Kidney (tissue), 14 donors: ENCODE results near the gene HCN2. TPM values are rescaled to one million over a fixed set of nuclear protein-coding genes. Genes with fewer than 3 reads are reported as not detected.

Experiments
- DNase-seq, 5 donors: peaks; one replicate each; pipeline ENCODE4 v3.0.0-alpha.2; 2013 to 2020
- FAIRE-seq: peaks from 2 replicates; lab custom pipeline; 2012; peaks lifted over from hg19 to GRCh38; lab: Jason Lieb, UNC
- H3K27ac ChIP-seq, 2 donors: one replicate each; pipeline ENCODE4 v1.7.0; 2013; ENCODE audit warnings: low read depth in 2 of 2, low read length in 2 of 2, inconsistent platforms in 1 of 2
- H3K27me3 ChIP-seq: one replicate; pipeline ENCODE4 v1.7.1; 2013; ENCODE audit warnings: low read length, inconsistent platforms; ENCODE audit not compliant: control insufficient read depth, insufficient read depth
- H3K36me3 ChIP-seq, 3 donors: one replicate each; pipeline versions ENCODE4 v1.7.0 to v1.7.1; 2013; ENCODE audit warnings: low read length in 3 of 3, control low read depth in 1 of 3, inconsistent platforms in 1 of 3; ENCODE audit not compliant: insufficient read depth in 3 of 3, control insufficient read depth in 2 of 3
- H3K4me1 ChIP-seq, 3 donors: one replicate each; pipeline versions ENCODE4 v1.7.0 to v1.7.1; 2013; ENCODE audit warnings: low read length in 3 of 3, inconsistent platforms in 1 of 3, low read depth in 1 of 3; ENCODE audit not compliant: control insufficient read depth in 2 of 3, insufficient read depth in 2 of 3
- H3K4me3 ChIP-seq, 3 donors: one replicate each; pipeline versions ENCODE4 v1.7.0 to v1.8.1; 2013; ENCODE audit warnings: low read length in 3 of 3, control low read depth in 1 of 3, inconsistent platforms in 1 of 3
- H3K9ac ChIP-seq, 3 donors: one replicate each; pipeline versions ENCODE4 v1.7.0 to v1.7.1; 2013; ENCODE audit warnings: low read length in 3 of 3, control low read depth in 1 of 3, inconsistent platforms in 1 of 3
- H3K9me3 ChIP-seq, 3 donors: one replicate each; pipeline versions ENCODE4 v1.7.0 to v1.7.1; 2013; ENCODE audit warnings: low read length in 3 of 3, control low read depth in 1 of 3, inconsistent platforms in 1 of 3; ENCODE audit not compliant: control insufficient read depth in 2 of 3, insufficient read depth in 1 of 3
- intact Hi-C: fragments of 100-400 bp; cut with DNase I; formaldehyde crosslinking; loops from one replicate; pipeline ENCODE4 v1.11.1; 2022
- polyA plus RNA-seq: library from polyadenylated mRNA; stranded (reverse); fragments of 350-450 nt; fragmentation: Illumina TruSeq; extraction: RNeasy Lipid Tissue Mini Kit (QIAGEN cat#74804); gene quantifications from one replicate; pipeline ENCODE4 v1.2.3, GENCODE V29; 2014; ENCODE audit warnings: low read depth, low replicate concordance; ENCODE audit not compliant: insufficient read depth
- total RNA-seq: library from RNA; stranded (reverse); fragmentation: NEBNext Ultra II Directional; extraction: Animal tissue kit (Norgen Biotek cat#: 25700); gene quantifications from one replicate; pipeline ENCODE4 v1.2.1, GENCODE V29; 2021
- TF ChIP-seq, protein P1 (sequence below): IDR thresholded peaks from 3 replicates; pipeline ENCODE4 v1.5.1; 2012; ENCODE audit warnings: mild to moderate bottlenecking, moderate library complexity, borderline replicate concordance; ENCODE audit not compliant: insufficient read depth; ENCODE audit errors: extremely low read depth
- donor health status: control.
- donor health status: control.
- donor health status: control.
- donor health status: control.
- donor health status: control.
- donor health status: DM: yes; HTN: yes; CAD: no.
- donor health status: Normal renal cell carcinoma (clear cell type).

Gene HCN2
- total and polyA plus RNA-seq, 2 donors from 2014 or later, result 0.31 to 1.3 TPM

GRCh38 chr19:582497-583197 lies 7.0 kb upstream of the HCN2 start:
- Histone ChIP-seq H3K9ac (no peak overlapping the region), H3K27ac (no peak overlapping the region), H3K9me3 (no peaks in the 10 kb centered on the region), H3K4me3 (no peak overlapping the region), H3K36me3 (peaks cover 0 to 13% (median 0%) of the 10 kb centered on the region in 3 donors), H3K27me3 (no peaks in the 10 kb centered on the region), H3K4me1 (no peaks in the 10 kb centered on the region)
- FAIRE-seq, result no peak
- peak in 1 of 5 donors; percentile 69 for DNase-seq
- TF ChIP-seq, protein P1, sequence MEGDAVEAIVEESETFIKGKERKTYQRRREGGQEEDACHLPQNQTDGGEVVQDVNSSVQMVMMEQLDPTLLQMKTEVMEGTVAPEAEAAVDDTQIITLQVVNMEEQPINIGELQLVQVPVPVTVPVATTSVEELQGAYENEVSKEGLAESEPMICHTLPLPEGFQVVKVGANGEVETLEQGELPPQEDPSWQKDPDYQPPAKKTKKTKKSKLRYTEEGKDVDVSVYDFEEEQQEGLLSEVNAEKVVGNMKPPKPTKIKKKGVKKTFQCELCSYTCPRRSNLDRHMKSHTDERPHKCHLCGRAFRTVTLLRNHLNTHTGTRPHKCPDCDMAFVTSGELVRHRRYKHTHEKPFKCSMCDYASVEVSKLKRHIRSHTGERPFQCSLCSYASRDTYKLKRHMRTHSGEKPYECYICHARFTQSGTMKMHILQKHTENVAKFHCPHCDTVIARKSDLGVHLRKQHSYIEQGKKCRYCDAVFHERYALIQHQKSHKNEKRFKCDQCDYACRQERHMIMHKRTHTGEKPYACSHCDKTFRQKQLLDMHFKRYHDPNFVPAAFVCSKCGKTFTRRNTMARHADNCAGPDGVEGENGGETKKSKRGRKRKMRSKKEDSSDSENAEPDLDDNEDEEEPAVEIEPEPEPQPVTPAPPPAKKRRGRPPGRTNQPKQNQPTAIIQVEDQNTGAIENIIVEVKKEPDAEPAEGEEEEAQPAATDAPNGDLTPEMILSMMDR, result no peak
- intact Hi-C loops, result no loop called here

GRCh38 chr19:583198-583967 lies 6.3 kb upstream of the HCN2 start:
- H3K36me3 ChIP-seq, result peaks cover 0 to 13% (median 0%) of the 10 kb centered on the region in 3 donors
- DNase-seq (no peak), FAIRE-seq (no peak)
- H3K9me3 ChIP-seq, result no peaks in the 10 kb centered on the region
- H3K4me1 ChIP-seq, result peaks cover 0 to 2% (median 0%) of the 10 kb centered on the region in 3 donors
- no peak overlapping the region for H3K4me3 ChIP-seq
- H3K27me3 ChIP-seq, result no peaks in the 10 kb centered on the region
- intact Hi-C loops, result no loop called here
- no peak overlapping the region for H3K9ac ChIP-seq
- TF ChIP-seq, protein P1, result no peak
- no peak overlapping the region for H3K27ac ChIP-seq

GRCh38 chr19:583968-584239 lies 5.8 kb upstream of the HCN2 start:
- H3K36me3 ChIP-seq, result peaks cover 0 to 13% (median 0%) of the 10 kb centered on the region in 3 donors
- H3K9ac ChIP-seq, result no peak overlapping the region
- H3K9me3 ChIP-seq, result no peaks in the 10 kb centered on the region
- no peak overlapping the region for H3K4me3 ChIP-seq
- peaks cover 0 to 2% (median 0%) of the 10 kb centered on the region in 3 donors for H3K4me1 ChIP-seq
- DNase-seq (no peak), FAIRE-seq (no peak)
- TF ChIP-seq, protein P1, result no peak
- H3K27me3 ChIP-seq, result no peaks in the 10 kb centered on the region
- H3K27ac ChIP-seq, result no peak overlapping the region
- intact Hi-C loops, result no loop called here
